T-cell (primary cell): ENCODE measurements around the gene MS4A10. TPM values are rescaled to one million over a fixed set of nuclear protein-coding genes. Genes with fewer than 3 reads are reported as not detected.

ENCODE experiments used
- ATAC-seq, 4 experiments: fragments of 200-7000 bp in 3 of 4; fragments of 150-1000 bp in 1 of 4; cut with Tn5 transposase; replicated peaks in 1 of 4; 1 replicate in 3 of 4; 2 replicates in 1 of 4; pipeline ENCODE4 v1.10.0; 2021; ENCODE audit warnings: moderate library complexity in 3 of 4, mild to moderate bottlenecking in 2 of 4, moderate number of reproducible peaks in 1 of 4
- CTCF ChIA-PET, 2 donors: fragments of 300-600 bp; sonication (Branson Sonifier 250); formaldehyde crosslinking; loops; one replicate each; lab custom pipeline; 2022; ENCODE audit warnings: antibody characterized with exemption in 2 of 2; lab: Charles Lee
- POLR2A ChIA-PET, 2 donors: fragments of 300-600 bp; sonication (Branson Sonifier 250); formaldehyde crosslinking; loops; one replicate each; lab custom pipeline; 2022; ENCODE audit warnings: antibody characterized with exemption in 2 of 2; lab: Charles Lee
- DNase-seq, 35 experiments: peaks; one replicate each; pipeline versions ENCODE4 v3.0.0 to v3.0.0-alpha.2; 2013 to 2023
- H3K27ac ChIP-seq: one replicate; pipeline ENCODE4 v1.5.1; 2013; ENCODE audit warnings: low read length
- H3K27me3 ChIP-seq, 2 experiments: replicated peaks in 1 of 2; 1 replicate in 1 of 2; 2 replicates in 1 of 2; pipeline versions ENCODE4 v1.6.1 to v1.7.0; 2013; ENCODE audit warnings: low read length in 1 of 2, mixed read lengths in 1 of 2; ENCODE audit not compliant: control insufficient read depth in 2 of 2, insufficient read depth in 2 of 2; ENCODE audit errors: extremely low read depth in 1 of 2
- H3K36me3 ChIP-seq, 2 donors: 1 replicate in 1 of 2; 2 replicates in 1 of 2; pipeline versions ENCODE4 v1.6.1 to v1.7.0; 2013; ENCODE audit warnings: low read length in 1 of 2; ENCODE audit not compliant: control insufficient read depth in 2 of 2, insufficient read depth in 1 of 2; ENCODE audit errors: extremely low read depth in 1 of 2
- H3K4me1 ChIP-seq, 2 experiments: 1 replicate in 1 of 2; 2 replicates in 1 of 2; pipeline versions ENCODE4 v1.6.1 to v1.7.0; 2013; ENCODE audit warnings: low read length in 2 of 2, mixed read lengths in 1 of 2; ENCODE audit not compliant: insufficient read depth in 2 of 2, control insufficient read depth in 1 of 2; ENCODE audit errors: extremely low read depth in 1 of 2
- H3K4me3 ChIP-seq, 2 donors: 1 replicate in 1 of 2; 2 replicates in 1 of 2; pipeline versions ENCODE4 v1.5.1 to v1.7.0; 2013; ENCODE audit warnings: mild to moderate bottlenecking in 2 of 2, low read length in 1 of 2, moderate library complexity in 1 of 2; ENCODE audit not compliant: control insufficient read depth in 1 of 2; ENCODE audit errors: extremely low read depth in 1 of 2
- H3K9me3 ChIP-seq: 2 replicates; pipeline ENCODE4 v1.7.0; 2013
- H3K27ac Mint-ChIP-seq, 2 donors: one replicate each; pipeline ENCODE4 v1.8.0; 2020 to 2021; ENCODE audit warnings: mild to moderate bottlenecking in 2 of 2, mixed read lengths in 2 of 2
- H3K27me3 Mint-ChIP-seq, 2 donors: one replicate each; pipeline ENCODE4 v1.8.0; 2021 to 2022; ENCODE audit warnings: mixed read lengths in 2 of 2
- H3K36me3 Mint-ChIP-seq: one replicate; pipeline ENCODE4 v1.8.0; 2021; ENCODE audit warnings: mixed read lengths
- H3K4me1 Mint-ChIP-seq, 3 donors: one replicate each; pipeline ENCODE4 v1.8.0; 2020 to 2022; ENCODE audit warnings: mixed read lengths in 3 of 3, mild to moderate bottlenecking in 1 of 3
- H3K4me3 Mint-ChIP-seq, 3 donors: one replicate each; pipeline ENCODE4 v1.8.0; 2020 to 2022; ENCODE audit warnings: mild to moderate bottlenecking in 3 of 3, mixed read lengths in 3 of 3, moderate library complexity in 3 of 3
- H3K9me3 Mint-ChIP-seq, 3 donors: one replicate each; pipeline ENCODE4 v1.8.0; 2020 to 2022; ENCODE audit warnings: mixed read lengths in 3 of 3
- WGBS: methylation state at CpG from one replicate; pipeline ENCODE4 v1.1.5; 2013; ENCODE audit warnings: missing lambda C conversion rate; ENCODE audit not compliant: insufficient coverage; 5-methylcytosine and 5-hydroxymethylcytosine counted together
- total RNA-seq, 35 experiments: library from RNA in 6 of 35; stranded (reverse) in 6 of 35; fragments of 120-200 nt in 1 of 35; gene quantifications; one replicate each; pipeline versions ENCODE4 v1.2.1 to v1.2.4 and lab custom pipeline; 2013 to 2026

MS4A10 gene
- total RNA-seq, 5 donors from 2014 or later (not counting 1 experiment from before 2014, with no cell fraction given) = not detected

- CTCF ChIA-PET = no interaction called here
- Histone ChIP-seq H3K27ac (no peak overlapping the region), H3K9me3 (no peaks in the 10 kb centered on the region), H3K27me3 (peaks cover 0 to 19% of the 10 kb centered on the region in 2 experiments), H3K4me1 (no peaks in the 10 kb centered on the region), H3K4me3 (no peak overlapping the region), H3K36me3 (no peaks in the 10 kb centered on the region)
- H3K9me3 Mint-ChIP-seq = no peaks in the 10 kb centered on the region
- H3K36me3 Mint-ChIP-seq = no peaks in the 10 kb centered on the region
- WGBS = 69% methylated on average over 5 of the region's 6 CpGs
- no peak for ATAC-seq
- no peak overlapping the region for H3K4me3 Mint-ChIP-seq
- POLR2A ChIA-PET = no interaction called here
- H3K4me1 Mint-ChIP-seq = no peaks in the 10 kb centered on the region
- H3K27ac Mint-ChIP-seq = no peak overlapping the region
- DNase-seq = no peak
- H3K27me3 Mint-ChIP-seq = peaks cover 12 to 15% of the 10 kb centered on the region in 2 donors
Observed at GRCh38 chr11:60795291-60795690, 10.2 kb downstream of the MS4A10 start.

DNA sequence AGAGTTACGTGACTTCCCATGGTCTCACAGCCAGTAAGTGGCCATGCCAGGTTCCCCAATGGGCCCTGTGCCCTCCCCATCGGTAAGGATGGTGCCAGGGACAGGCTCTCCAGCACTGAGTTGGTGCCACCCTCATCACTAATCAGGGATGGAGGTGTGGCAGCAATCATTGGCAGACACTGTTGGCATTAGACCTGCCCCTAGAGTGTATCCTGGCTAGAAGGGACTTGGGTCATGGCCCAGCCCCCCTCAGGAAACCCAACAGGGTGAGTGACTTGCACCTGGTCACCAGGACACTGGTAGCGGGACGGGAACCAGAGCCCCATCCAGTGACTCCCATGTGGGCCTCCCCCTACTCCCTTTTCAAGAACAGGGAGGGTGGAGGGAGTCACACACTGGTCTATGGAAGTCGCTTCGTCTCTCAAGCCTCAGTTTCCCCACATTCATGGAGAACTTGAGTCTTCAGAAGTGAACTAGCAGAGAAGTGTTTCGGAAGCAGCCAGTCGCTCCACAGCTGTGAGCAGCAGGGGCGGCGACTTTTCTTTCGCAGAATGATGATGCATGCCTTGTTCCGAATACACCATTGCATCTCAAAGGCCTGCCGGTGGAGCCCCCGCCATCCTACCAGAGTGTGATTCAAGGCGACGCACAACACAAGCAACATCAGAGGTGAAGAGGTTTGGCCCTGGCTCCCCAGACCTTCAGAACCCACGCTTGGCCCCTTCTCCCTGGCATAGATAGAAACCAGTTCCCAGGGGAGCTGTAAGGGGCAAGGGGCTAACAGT is 12.9 kb downstream of the MS4A10 start:
- Histone ChIP-seq H3K27ac (no peak overlapping the region), H3K9me3 (no peaks in the 10 kb centered on the region), H3K36me3 (no peaks in the 10 kb centered on the region), H3K27me3 (peaks cover 0 to 23% of the 10 kb centered on the region in 2 experiments), H3K4me3 (no peak overlapping the region), H3K4me1 (no peaks in the 10 kb centered on the region)
- H3K4me3 Mint-ChIP-seq = no peak overlapping the region
- H3K36me3 Mint-ChIP-seq = no peaks in the 10 kb centered on the region
- DNase-seq (no peak), ATAC-seq (no peak)
- peaks cover 16 to 25% of the 10 kb centered on the region in 2 donors for H3K27me3 Mint-ChIP-seq
- ChIA-PET POLR2A (no interaction called here), CTCF (no interaction called here)
- no peaks in the 10 kb centered on the region for H3K9me3 Mint-ChIP-seq
- H3K27ac Mint-ChIP-seq = no peak overlapping the region
- H3K4me1 Mint-ChIP-seq = no peaks in the 10 kb centered on the region
- 84% methylated on average over 15 of the region's 17 CpGs for WGBS

GRCh38 chr11:60798631-60799030 is 13.5 kb downstream of the MS4A10 start:
- Histone ChIP-seq H3K27me3 (peaks cover 0 to 27% of the 10 kb centered on the region in 2 experiments), H3K27ac (no peak overlapping the region), H3K4me1 (no peaks in the 10 kb centered on the region), H3K9me3 (no peaks in the 10 kb centered on the region), H3K4me3 (no peak overlapping the region), H3K36me3 (no peaks in the 10 kb centered on the region)
- no peak overlapping the region for H3K27ac Mint-ChIP-seq
- ChIA-PET CTCF (no interaction called here), POLR2A (no interaction called here)
- ATAC-seq = no peak
- no peak for DNase-seq
- WGBS = no CpG with 5 or more reads among the region's 3 CpGs
- H3K4me1 Mint-ChIP-seq = no peaks in the 10 kb centered on the region
- no peaks in the 10 kb centered on the region for H3K9me3 Mint-ChIP-seq
- H3K27me3 Mint-ChIP-seq = peaks cover 16 to 27% of the 10 kb centered on the region in 2 donors
- no peak overlapping the region for H3K4me3 Mint-ChIP-seq
- no peaks in the 10 kb centered on the region for H3K36me3 Mint-ChIP-seq

- Mint-ChIP-seq H3K9me3 (no peaks in the 10 kb centered on the region), H3K27me3 (peaks cover 20 to 30% of the 10 kb centered on the region in 2 donors), H3K36me3 (no peaks in the 10 kb centered on the region), H3K27ac (no peak overlapping the region), H3K4me1 (no peaks in the 10 kb centered on the region), H3K4me3 (no peak overlapping the region)
- ChIA-PET POLR2A (no interaction called here), CTCF (no interaction called here)
- peaks cover 0 to 26% of the 10 kb centered on the region in 2 experiments for H3K27me3 ChIP-seq
- no peak for ATAC-seq
- no peak overlapping the region for H3K27ac ChIP-seq
- H3K4me3 ChIP-seq = no peak overlapping the region
- H3K4me1 ChIP-seq = no peaks in the 10 kb centered on the region
- H3K36me3 ChIP-seq = no peaks in the 10 kb centered on the region
- WGBS = 70% methylated on average over 4 of the region's 10 CpGs
- DNase-seq = no peak
- no peaks in the 10 kb centered on the region for H3K9me3 ChIP-seq
Observed at GRCh38 chr11:60801194-60801593, 16.1 kb downstream of the MS4A10 start.

GRCh38 chr11:60803273-60803936 is 18.3 kb downstream of the MS4A10 start:
- Histone ChIP-seq H3K4me1 (no peaks in the 10 kb centered on the region), H3K9me3 (no peaks in the 10 kb centered on the region), H3K4me3 (no peak overlapping the region), H3K27ac (no peak overlapping the region), H3K36me3 (no peaks in the 10 kb centered on the region), H3K27me3 (peaks cover 0 to 20% of the 10 kb centered on the region in 2 experiments)
- WGBS = 86% methylated on average over 4 of the region's 7 CpGs
- no peaks in the 10 kb centered on the region for H3K4me1 Mint-ChIP-seq
- H3K36me3 Mint-ChIP-seq = no peaks in the 10 kb centered on the region
- H3K27ac Mint-ChIP-seq = no peak overlapping the region
- H3K9me3 Mint-ChIP-seq = no peaks in the 10 kb centered on the region
- ATAC-seq (no peak), DNase-seq (no peak)
- no peak overlapping the region for H3K4me3 Mint-ChIP-seq
- CTCF ChIA-PET = no interaction called here
- POLR2A ChIA-PET = no interaction called here
- H3K27me3 Mint-ChIP-seq = peaks cover 12 to 25% of the 10 kb centered on the region in 2 donors

GRCh38 chr11:60809249-60809648 is 24.1 kb downstream of the MS4A10 start:
- Mint-ChIP-seq H3K4me3 (no peak overlapping the region), H3K4me1 (no peaks in the 10 kb centered on the region), H3K27ac (no peak overlapping the region), H3K36me3 (no peaks in the 10 kb centered on the region), H3K9me3 (no peaks in the 10 kb centered on the region), H3K27me3 (peaks cover 17 to 23% of the 10 kb centered on the region in 2 donors)
- ATAC-seq (no peak), DNase-seq (no peak)
- no peaks in the 10 kb centered on the region for H3K4me1 ChIP-seq
- H3K9me3 ChIP-seq = no peaks in the 10 kb centered on the region
- WGBS = 57% methylated on average over 1 of the region's 3 CpGs
- no peaks in the 10 kb centered on the region for H3K36me3 ChIP-seq
- H3K27me3 ChIP-seq = peaks cover 0 to 25% of the 10 kb centered on the region in 2 experiments
- H3K4me3 ChIP-seq = no peak overlapping the region
- ChIA-PET POLR2A (no interaction called here), CTCF (no interaction called here)
- H3K27ac ChIP-seq = no peak overlapping the region
